Measurements from ENCODE around the gene ELL2.
"Not testable (repeated sequence)": the region's sequence is repeated elsewhere in the genome, so short reads cannot be mapped to it uniquely, and the experiment has no call there.

Gene ELL2

GRCh38 chr5:95880081-95880926 is 81.3 kb downstream of the ELL2 start:
- DNase-seq (ENCODE audit: low read depth in 2 of 2): no peak

- no peak for DNase-seq (ENCODE audit: low read depth in 2 of 2)
Measured at GRCh38 chr5:95879661-95880060, 82.0 kb downstream of the ELL2 start.

GRCh38 chr5:95878417-95879323 is 83.0 kb downstream of the ELL2 start:
- DNase-seq (ENCODE audit: low read depth in 2 of 2): no peak

- no peak for DNase-seq (ENCODE audit: low read depth in 2 of 2)
Measured at GRCh38 chr5:95876782-95877181, 84.9 kb downstream of the ELL2 start.

- DNase-seq (ENCODE audit: low read depth in 2 of 2): no peak
Measured at GRCh38 chr5:95874246-95874645, 87.4 kb downstream of the ELL2 start.

GRCh38 chr5:95873351-95873750 is 88.3 kb downstream of the ELL2 start:
- DNase-seq (ENCODE audit: low read depth in 2 of 2): no peak

- no peak for DNase-seq (ENCODE audit: low read depth in 2 of 2)
Measured at GRCh38 chr5:95872346-95873268, 89.0 kb downstream of the ELL2 start.

GRCh38 chr5:95871146-95871806 is 90.4 kb downstream of the ELL2 start:
- DNase-seq (ENCODE audit: low read depth in 2 of 2): no peak

- peak; percentile 36 to 42 for DNase-seq (ENCODE audit: low read depth in 2 of 2)
Measured at GRCh38 chr5:95870105-95870672, 91.5 kb downstream of the ELL2 start.

GRCh38 chr5:95869173-95869855 is 92.3 kb downstream of the ELL2 start:
- not testable (repeated sequence) for DNase-seq (ENCODE audit: low read depth in 2 of 2)

GRCh38 chr5:95868136-95868535 is 93.5 kb downstream of the ELL2 start:
- DNase-seq (ENCODE audit: low read depth in 2 of 2): no peak

GRCh38 chr5:95866435-95867040 is 95.1 kb downstream of the ELL2 start:
- no peak for DNase-seq (ENCODE audit: low read depth in 2 of 2)

- no peak for DNase-seq (ENCODE audit: low read depth in 2 of 2)
Measured at GRCh38 chr5:95864944-95865504, 96.6 kb downstream of the ELL2 start.

GRCh38 chr5:95864456-95864855 is 97.2 kb downstream of the ELL2 start:
- no peak for DNase-seq (ENCODE audit: low read depth in 2 of 2)

GRCh38 chr5:95863383-95863757 is 98.3 kb downstream of the ELL2 start:
- DNase-seq (ENCODE audit: low read depth in 2 of 2): no peak

- DNase-seq (ENCODE audit: low read depth in 2 of 2): no peak
Measured at GRCh38 chr5:95862671-95863382, 98.8 kb downstream of the ELL2 start.

- DNase-seq (ENCODE audit: low read depth in 2 of 2): no peak
Measured at GRCh38 chr5:95861864-95862561, 99.6 kb downstream of the ELL2 start.

- no peak for DNase-seq (ENCODE audit: low read depth in 2 of 2)
Measured at GRCh38 chr5:95861221-95861863, 100.3 kb downstream of the ELL2 start.

Data from activated CD4-positive, alpha-beta T cell treated with anti-CD3 and anti-CD28 coated beads for 24 hours (primary cell).